OCI-LY1 (cell line): ENCODE results near the gene PXK.

Experiments used
- CTCF ChIP-seq: fragments of 200-600 bp; sonication (generic), shearing (Covaris generic); IDR thresholded peaks from 2 replicates; pipeline ENCODE4 v1.5.1; 2017; ENCODE audit warnings: mild to moderate bottlenecking, antibody characterized with exemption, low read length, moderate library complexity, mixed read lengths
- EZH2 ChIP-seq: fragments of 200-600 bp; sonication (generic), shearing (Covaris generic); IDR thresholded peaks from 2 replicates; pipeline ENCODE4 v1.8.0; 2017; ENCODE audit warnings: borderline replicate concordance, mixed run types, mild to moderate bottlenecking, antibody characterized with exemption, low read length, moderate library complexity, mixed read lengths

- TF ChIP-seq CTCF (no peak), EZH2 (no peak)
These were observed 83.5 kb downstream of the PXK start for GRCh38 chr3:58416191-58416590.
